GDM1 (cell line): ENCODE measurements around the gene PRRC2C.

Experiments used
- DNase-seq: peaks from one replicate; lab custom pipeline; 2025; lab: John Stamatoyannopoulos, UW

The PRRC2C gene

GRCh38 chr1:171637928-171638576, 152.7 kb downstream of the PRRC2C start:
- DNase-seq = no peak

DNA sequence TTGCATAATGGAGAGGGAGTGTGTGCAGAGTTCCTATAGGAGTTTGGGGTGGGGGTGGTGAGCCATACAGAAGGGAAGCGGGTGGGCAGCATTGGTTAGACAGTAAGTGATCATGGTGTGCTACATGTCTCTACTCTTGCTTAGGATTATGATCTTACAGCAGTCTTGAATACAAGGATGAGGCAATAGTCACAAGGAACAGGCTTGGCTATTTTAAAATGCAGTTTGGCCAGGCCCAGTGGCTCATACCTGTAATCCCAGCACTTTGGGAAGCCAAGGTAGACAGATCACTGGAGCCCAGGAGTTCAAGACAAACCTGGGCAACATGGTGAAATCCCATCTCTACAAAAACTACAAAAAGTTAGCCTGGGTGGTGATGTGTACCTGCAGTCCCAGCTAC, 154.9 kb downstream of the PRRC2C start:
- no peak for DNase-seq

DNA sequence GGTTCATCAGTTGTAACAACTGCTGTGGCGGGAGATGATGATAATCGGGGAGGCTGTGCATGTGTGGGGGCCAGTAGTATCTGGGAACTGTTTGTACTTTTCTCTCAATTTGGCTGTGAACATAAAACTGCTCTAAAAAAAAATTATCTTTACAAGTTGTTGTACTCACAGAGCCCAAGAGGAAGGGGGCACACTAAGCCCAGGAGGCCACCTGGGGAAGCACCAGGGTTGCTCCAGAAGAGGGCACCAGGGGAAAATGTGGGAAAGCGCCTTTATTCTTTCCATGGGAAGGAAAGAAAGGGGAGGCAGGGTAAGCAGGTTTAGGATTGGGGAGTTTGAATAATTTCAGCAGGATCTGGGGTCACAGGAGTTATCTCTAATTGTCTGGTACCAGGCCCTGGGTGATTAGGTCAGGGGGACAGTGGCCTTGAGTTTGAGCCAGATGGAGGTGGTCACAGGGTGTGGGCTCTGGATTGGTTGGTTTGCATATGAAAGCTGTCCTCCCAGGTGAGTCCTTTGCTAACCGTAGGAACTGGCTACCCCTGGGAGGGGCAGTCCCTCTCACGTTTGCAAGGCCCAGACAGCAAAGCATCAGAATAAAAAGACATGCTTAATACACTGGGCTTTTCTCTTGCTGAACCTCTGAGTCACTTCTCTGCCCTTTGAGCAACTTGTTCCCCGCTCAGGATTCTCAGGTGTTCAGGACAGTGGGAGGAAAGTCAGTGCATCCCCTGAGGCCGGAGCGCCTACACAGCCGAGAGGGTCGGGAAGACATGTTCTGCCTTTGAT, 155.9 kb downstream of the PRRC2C start:
- no peak for DNase-seq

DNA sequence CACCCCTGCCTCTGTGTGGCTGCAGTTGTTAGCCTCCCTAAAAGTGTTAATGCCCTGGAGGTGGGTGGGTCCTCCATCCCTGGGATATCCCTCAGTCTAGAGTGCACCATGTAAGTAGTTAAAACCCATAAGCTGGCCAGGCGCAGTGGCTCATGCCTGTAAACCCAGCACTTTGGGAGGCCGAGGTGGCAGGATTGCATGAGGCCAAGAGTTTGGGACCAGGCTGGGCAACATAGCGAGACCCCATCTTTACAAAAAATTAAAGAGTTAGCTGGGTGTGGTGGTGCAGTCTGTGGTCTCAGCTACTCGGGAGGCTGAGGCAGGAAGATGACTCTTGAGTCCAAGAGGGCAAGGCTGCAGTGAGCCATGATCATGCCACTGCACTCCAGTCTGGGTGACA, 156.9 kb downstream of the PRRC2C start:
- DNase-seq = no peak
